ENCODE measurements around the gene GAL3ST2. TPM values are rescaled to one million over a fixed set of nuclear protein-coding genes. Genes with fewer than 3 reads are reported as not detected.
"Not testable (repeated sequence)": the region's sequence is repeated elsewhere in the genome, so short reads cannot be mapped to it uniquely, and the experiment has no call there.

Gene GAL3ST2
- total RNA-seq, 1 donor from 2014 or later = 1.2 TPM

DNA sequence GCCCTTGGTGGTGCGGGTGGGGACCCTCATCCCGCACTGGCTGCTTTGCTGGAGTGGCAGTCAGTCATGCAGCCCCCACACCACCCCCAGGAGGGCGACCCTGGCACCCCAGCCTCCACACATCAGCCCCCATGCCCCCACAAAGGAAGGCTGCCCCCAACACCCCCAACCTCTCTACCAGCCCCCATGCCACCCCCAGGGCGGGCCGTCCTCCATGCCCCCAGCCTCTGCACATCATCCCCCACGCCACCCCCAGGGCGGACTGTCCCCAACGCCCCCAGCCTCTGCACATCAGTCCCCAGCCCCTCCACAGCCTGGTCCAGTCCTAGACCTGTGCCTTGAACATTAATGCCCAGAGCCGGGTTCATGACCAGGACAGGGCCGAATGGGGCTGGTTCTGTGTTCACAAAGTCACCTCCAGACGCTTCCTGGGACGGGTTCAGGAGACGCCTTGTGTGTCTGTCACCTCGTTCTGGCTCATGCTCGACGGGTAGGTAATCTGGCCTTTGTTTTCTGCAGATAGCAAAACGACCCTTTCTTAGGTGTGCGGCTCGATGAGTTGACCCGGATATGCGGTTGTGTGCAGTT lies 23.8 kb upstream of the GAL3ST2 start:
- DNase-seq = no peak
- Mint-ChIP-seq H3K36me3 (ENCODE audit: low read depth) (peaks cover 17% of the 10 kb centered on the region), H3K27me3 (no peaks in the 10 kb centered on the region), H3K27ac (no peak overlapping the region), H3K4me3 (no peak overlapping the region), H3K9me3 (no peaks in the 10 kb centered on the region), H3K4me1 (no peaks in the 10 kb centered on the region)
- intact Hi-C loops (cut with micrococcal nuclease) = no loop called here

DNA sequence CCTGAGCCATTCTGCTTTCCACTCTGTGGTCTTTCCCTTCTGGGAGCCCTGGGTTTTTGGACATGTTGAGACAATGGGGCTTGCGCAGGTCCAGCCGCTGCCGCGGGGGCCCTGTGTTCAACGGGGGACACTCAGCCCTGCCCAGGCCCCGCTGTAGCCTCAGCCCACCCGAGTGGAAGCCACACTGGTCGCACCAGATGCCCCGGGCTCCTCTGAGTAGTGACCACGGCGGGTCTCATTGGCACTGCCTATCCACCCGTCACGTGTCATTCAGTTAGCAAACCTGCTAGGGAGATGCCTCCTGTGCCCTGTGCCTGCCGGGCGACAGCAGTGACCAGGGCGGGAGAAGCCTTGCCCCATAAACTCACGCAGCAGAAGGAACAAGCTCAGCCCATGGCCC lies 23.1 kb upstream of the GAL3ST2 start:
- peak overlapping the region; percentile 34 for H3K27ac Mint-ChIP-seq
- intact Hi-C loops (cut with micrococcal nuclease) = no loop called here
- DNase-seq = no peak
- H3K36me3 Mint-ChIP-seq (ENCODE audit: low read depth) = peaks cover 20% of the 10 kb centered on the region
- no peaks in the 10 kb centered on the region for H3K27me3 Mint-ChIP-seq
- no peaks in the 10 kb centered on the region for H3K4me1 Mint-ChIP-seq
- no peaks in the 10 kb centered on the region for H3K9me3 Mint-ChIP-seq
- no peak overlapping the region for H3K4me3 Mint-ChIP-seq

DNA sequence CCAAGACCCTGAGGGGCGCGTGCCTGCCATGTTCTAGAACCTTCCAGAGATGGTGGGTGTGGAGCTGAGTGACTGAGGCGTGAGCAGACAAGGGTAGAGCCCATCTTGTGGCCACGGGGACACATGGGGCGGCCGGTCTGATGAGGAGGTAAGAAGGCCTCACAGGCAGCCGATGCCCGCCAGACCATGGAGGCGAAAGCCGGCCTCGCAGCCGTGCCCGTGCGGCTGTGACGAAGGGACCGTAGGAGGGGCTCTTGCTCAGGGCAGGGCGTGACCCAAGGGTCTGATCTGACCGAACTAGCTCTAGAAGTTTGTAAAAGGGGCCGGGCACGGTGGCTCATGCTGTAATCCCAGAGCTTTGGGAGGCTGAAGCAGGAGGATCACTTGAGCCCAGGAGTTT lies 22.6 kb upstream of the GAL3ST2 start:
- intact Hi-C loops (cut with micrococcal nuclease) = no loop called here
- H3K9me3 Mint-ChIP-seq = no peaks in the 10 kb centered on the region
- H3K27me3 Mint-ChIP-seq = no peaks in the 10 kb centered on the region
- DNase-seq = no peak
- no peak overlapping the region for H3K4me3 Mint-ChIP-seq
- peaks cover 16% of the 10 kb centered on the region for H3K36me3 Mint-ChIP-seq (ENCODE audit: low read depth)
- H3K27ac Mint-ChIP-seq = no peak overlapping the region
- no peaks in the 10 kb centered on the region for H3K4me1 Mint-ChIP-seq

DNA sequence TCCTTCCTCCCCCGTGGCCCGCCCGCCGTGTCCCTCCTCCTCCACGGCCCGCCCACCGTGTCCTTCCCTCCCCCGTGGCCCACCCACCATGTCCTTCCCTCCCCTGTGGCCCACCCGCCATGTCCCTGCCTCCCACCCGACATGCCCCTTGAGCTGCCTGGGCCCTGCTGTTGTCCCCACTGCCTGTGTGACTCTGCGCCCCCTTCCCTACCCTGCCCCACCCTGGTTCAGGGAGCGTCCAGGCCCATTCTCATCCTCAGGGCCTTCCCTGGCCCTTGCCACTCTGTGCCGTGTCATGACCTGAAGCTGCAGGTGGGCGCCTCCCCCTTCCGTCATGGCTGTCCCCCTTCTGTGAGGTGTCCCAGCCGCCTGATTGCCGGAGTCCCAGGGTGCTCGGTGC lies 21.5 kb upstream of the GAL3ST2 start:
- Mint-ChIP-seq H3K4me1 (peaks cover 2% of the 10 kb centered on the region), H3K27me3 (no peaks in the 10 kb centered on the region), H3K36me3 (ENCODE audit: low read depth) (peaks cover 18% of the 10 kb centered on the region), H3K27ac (no peak overlapping the region), H3K4me3 (no peak overlapping the region), H3K9me3 (no peaks in the 10 kb centered on the region)
- DNase-seq = no peak
- intact Hi-C loops (cut with micrococcal nuclease) = no loop called here

DNA sequence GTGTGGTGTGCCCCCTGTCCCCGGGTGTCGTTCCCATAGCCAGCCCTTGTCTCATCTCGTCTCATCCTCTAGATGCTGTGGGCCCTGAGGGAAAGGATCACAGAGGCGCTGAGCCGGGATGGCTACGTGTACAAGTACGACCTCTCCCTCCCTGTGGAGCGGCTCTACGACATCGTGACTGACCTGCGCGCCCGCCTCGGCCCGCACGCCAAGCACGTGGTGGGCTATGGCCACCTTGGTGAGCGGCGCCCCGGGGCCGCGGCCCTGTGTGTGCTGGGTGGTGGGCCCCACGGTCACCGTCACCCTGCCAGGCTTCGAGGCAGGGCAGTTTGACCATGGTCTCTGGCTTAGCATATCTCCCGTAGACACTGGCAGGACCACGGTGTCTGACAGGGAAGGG lies 20.8 kb upstream of the GAL3ST2 start:
- peaks cover 20% of the 10 kb centered on the region for H3K36me3 Mint-ChIP-seq (ENCODE audit: low read depth)
- H3K27me3 Mint-ChIP-seq = no peaks in the 10 kb centered on the region
- DNase-seq = no peak
- H3K27ac Mint-ChIP-seq = no peak overlapping the region
- H3K9me3 Mint-ChIP-seq = no peaks in the 10 kb centered on the region
- intact Hi-C loops (cut with micrococcal nuclease) = no loop called here
- H3K4me3 Mint-ChIP-seq = no peak overlapping the region
- peaks cover 2% of the 10 kb centered on the region for H3K4me1 Mint-ChIP-seq

DNA sequence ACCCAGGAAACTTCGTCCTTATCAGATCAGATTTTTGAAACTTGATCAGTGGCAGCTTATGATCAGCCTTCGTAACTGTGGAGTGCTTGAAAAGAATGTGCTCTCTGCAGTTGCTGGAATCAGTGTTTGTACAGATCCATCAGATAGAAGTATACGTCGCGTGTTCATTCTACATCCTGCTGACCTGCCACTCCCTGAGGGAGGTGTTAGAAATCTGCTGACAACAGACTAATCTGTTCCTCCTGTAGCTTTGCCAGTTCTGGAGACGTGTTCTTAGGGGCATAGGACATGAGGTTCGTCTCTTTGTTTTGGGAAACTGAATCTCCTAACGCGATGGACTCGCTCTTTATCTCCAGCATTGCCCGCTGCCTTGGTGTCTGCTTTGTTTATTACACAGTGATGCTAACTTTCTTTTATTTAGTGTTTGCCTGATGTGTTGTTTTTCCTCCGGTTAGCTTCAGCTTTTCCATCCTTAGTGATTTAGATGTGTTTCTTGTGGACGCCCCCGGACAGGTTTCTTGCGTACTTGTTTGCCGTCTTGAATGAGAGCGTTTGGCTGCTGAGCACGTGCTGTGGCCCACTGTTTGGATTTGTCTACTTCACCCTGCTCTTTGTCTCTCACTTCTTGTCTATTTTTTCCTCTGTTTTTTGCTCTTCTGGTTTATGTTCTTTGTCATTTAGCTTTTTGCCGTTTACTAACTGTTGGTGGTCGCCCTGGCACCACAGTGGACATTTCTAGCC lies 17.4 kb upstream of the GAL3ST2 start:
- Mint-ChIP-seq H3K27ac (no peak overlapping the region), H3K4me1 (peaks cover 15% of the 10 kb centered on the region), H3K4me3 (no peak overlapping the region), H3K9me3 (no peaks in the 10 kb centered on the region), H3K27me3 (no peaks in the 10 kb centered on the region), H3K36me3 (ENCODE audit: low read depth) (peaks cover 19% of the 10 kb centered on the region)
- intact Hi-C loops (cut with micrococcal nuclease) = no loop called here
- no peak for DNase-seq

DNA sequence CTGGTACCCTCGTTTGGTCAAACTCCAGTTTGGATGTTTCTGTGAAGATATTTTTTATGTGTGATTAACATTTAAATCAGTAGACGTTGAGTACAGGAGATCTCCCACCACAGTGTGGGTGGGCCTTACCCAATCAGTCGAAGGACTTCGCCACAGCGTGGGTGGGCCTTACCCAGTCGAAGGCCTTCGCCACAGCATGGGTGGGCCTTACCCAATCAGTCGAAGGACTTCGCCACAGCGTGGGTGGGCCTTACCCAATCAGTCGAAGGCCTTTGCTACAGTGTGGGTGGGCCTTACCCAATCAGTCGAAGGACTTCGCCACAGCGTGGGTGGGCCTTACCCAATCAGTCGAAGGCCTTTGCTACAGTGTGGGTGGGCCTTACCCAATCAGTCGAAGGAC lies 16.7 kb upstream of the GAL3ST2 start:
- H3K9me3 Mint-ChIP-seq; intact Hi-C loops (cut with micrococcal nuclease); DNase-seq; H3K27ac Mint-ChIP-seq; H3K4me3 Mint-ChIP-seq; H3K27me3 Mint-ChIP-seq: not testable (repeated sequence)
- Mint-ChIP-seq H3K4me1 (peaks cover 15% of the 10 kb centered on the region), H3K36me3 (ENCODE audit: low read depth) (peaks cover 19% of the 10 kb centered on the region)

DNA sequence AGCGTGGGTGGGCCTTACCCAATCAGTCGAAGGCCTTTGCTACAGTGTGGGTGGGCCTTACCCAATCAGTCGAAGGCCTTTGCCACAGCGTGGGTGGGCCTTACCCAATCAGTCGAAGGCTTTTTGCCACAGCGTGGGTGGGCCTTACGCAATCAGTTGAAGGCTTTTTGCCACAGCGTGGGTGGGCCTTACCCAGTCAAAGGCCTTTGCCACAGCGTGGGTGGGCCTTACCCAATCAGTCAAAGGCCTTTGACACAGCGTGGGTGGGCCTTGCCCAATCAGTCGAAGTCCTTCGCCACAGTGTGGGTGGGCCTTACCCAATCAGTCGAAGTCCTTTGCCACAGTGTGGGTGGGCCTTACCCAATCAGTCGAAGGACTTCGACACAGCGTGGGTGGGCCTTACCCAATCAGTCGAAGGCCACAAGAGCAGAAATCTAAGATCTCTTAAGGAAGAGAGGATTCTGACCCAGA lies 16.3 kb upstream of the GAL3ST2 start:
- no peak for DNase-seq
- H3K4me1 Mint-ChIP-seq = peaks cover 15% of the 10 kb centered on the region
- no peaks in the 10 kb centered on the region for H3K27me3 Mint-ChIP-seq
- intact Hi-C loops (cut with micrococcal nuclease) = no loop called here
- peaks cover 19% of the 10 kb centered on the region for H3K36me3 Mint-ChIP-seq (ENCODE audit: low read depth)
- H3K4me3 Mint-ChIP-seq = no peak overlapping the region
- H3K9me3 Mint-ChIP-seq = no peaks in the 10 kb centered on the region
- no peak overlapping the region for H3K27ac Mint-ChIP-seq

DNA sequence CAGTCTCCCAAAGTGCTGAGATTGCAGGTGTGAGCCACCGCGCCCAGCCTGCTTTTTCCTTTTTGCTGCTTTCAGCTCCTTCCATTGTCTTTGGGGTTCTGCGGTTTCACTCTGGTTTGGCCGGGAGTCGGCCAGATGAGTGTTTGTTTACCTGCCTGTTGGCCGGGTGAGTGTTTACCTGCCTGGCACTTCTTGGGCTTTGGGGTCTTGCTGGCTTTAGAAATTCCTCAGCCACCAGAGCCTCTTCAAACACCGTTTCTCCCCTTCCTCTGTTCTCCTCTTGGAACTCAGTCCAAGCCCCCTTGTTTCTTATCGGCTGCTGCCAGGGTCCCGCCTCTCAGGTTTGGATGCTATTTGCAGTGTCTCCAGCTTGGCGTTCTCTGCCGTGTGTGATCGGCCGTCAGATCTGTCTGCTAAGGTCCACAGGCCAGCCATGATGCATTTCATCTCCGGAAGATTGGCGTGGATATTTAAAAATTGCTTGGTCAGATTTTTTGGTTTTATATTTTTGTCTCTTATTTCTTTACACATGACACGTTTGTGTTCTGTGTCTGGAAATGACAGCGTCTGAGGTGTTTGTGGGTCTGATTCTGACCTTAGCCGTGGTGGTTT lies 14.2 kb upstream of the GAL3ST2 start:
- H3K4me1 Mint-ChIP-seq = peaks cover 15% of the 10 kb centered on the region
- no peaks in the 10 kb centered on the region for H3K9me3 Mint-ChIP-seq
- H3K27me3 Mint-ChIP-seq = no peaks in the 10 kb centered on the region
- peaks cover 17% of the 10 kb centered on the region for H3K36me3 Mint-ChIP-seq (ENCODE audit: low read depth)
- peak overlapping the region; percentile 35 for H3K4me3 Mint-ChIP-seq
- H3K27ac Mint-ChIP-seq = peak overlapping the region; percentile 49
- intact Hi-C loops (cut with micrococcal nuclease) = no loop called here
- DNase-seq = no peak

DNA sequence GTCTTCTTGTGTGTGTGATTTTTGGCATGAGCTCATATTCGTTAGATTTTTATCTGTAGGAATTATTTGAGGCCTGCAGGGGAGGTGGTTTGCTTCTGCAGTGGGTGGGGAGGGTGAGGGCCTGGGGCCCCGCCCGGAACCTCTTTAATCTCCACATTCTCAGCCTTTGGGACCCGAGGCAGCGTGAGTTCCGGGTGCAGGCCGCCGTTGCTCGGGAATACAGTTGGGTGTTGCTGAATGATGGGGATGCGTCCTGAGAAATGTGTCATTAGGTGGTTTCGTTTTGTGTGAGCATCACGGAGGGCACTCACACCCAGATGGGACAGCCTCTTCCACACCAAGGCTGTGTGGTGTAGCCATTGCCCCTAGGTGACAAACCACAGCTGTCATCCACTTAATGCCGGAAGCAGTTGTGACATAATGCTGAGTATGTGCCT lies 13.7 kb upstream of the GAL3ST2 start:
- DNase-seq = peak; percentile 68
- Mint-ChIP-seq H3K4me3 (no peak overlapping the region), H3K27ac (peak overlapping the region; percentile 49), H3K36me3 (ENCODE audit: low read depth) (peaks cover 16% of the 10 kb centered on the region), H3K9me3 (no peaks in the 10 kb centered on the region), H3K27me3 (no peaks in the 10 kb centered on the region), H3K4me1 (peaks cover 15% of the 10 kb centered on the region)
- intact Hi-C loops (cut with micrococcal nuclease) = no loop called here

DNA sequence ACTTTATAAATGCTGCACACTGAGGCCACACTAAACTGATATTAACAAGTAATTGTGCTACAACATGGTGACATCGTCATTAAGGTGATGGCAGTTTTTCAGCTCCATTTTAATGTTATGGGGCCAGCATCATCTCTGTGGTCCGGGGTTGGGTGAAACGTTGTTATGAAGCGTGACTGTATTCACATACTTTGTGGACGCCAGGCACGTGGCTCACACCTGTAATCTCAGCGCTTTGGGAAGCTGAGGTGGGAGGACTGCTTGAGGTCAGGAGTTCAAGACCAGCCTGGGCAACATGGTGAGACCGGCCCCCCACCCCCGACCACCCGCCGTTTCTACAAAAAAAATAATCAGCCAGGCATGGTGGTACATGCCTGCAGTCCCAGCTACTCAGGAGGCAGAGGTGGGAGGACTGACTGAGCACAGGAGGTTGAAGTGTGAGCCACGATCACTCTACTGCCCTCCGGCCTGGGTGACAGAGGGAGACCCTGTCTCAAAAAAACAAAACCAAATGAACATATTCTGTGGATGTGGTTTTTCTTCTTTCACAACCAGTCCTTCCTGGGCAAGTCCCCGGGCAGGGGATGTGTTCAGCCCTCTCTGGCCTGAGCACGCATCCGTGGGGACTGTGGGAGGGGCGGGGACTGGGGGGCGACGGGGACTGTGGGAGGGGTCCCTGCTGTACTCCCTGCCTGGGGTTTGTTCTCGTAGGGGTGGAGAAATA lies 12.9 kb upstream of the GAL3ST2 start:
- Mint-ChIP-seq H3K36me3 (ENCODE audit: low read depth) (peaks cover 14% of the 10 kb centered on the region), H3K9me3 (no peaks in the 10 kb centered on the region), H3K4me3 (no peak overlapping the region), H3K27me3 (no peaks in the 10 kb centered on the region), H3K27ac (no peak overlapping the region), H3K4me1 (peaks cover 15% of the 10 kb centered on the region)
- intact Hi-C loops (cut with micrococcal nuclease) = no loop called here
- no peak for DNase-seq

DNA sequence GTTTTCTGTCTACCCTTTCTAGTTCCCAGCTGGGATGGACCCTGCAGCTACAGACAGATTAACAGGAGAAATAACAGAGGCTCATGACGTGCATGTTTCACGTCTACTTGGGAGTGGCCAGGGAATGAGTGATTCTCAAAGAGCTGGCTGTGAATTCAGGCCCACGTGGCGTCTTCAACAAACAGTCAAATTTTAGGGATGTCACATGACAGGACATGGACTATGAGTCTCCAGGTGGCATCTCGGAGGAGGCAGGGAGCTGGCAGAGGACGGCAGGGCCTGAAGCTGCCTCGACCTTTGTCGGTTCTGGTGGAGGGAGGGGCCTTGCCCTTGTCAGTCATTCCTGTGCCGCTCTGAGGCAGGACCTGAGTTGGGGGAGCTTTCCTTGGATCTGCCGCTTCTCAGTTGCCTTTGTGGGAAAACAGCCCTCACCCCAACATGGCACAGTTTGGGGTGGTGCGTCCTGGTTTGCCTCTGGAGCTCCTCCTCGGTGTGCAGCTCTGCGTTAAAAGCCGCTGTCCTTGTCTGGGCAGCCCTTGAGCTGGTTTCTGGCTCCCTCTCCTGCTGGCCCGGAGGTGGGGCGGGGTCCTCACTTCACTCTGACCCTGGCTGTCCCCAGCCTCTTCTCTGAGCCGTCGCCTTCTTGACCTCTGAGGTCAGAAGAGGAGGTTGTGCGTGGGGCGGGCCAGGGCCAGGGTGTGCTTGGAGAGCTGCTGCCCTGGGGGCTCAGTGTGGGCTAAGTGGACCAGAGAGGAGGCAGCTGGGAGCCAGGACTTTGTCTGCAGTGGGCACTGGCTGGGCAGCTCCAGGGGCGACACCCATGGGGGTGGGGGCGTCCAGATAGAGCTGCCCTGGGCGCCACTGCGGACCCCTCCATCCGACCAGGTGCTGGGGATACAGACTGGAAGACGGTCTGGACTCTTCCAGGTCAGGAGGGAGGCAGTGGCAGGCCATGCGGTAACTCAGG lies 12.1 kb upstream of the GAL3ST2 start:
- no peak overlapping the region for H3K27ac Mint-ChIP-seq
- H3K4me3 Mint-ChIP-seq = no peak overlapping the region
- H3K4me1 Mint-ChIP-seq = peaks cover 14% of the 10 kb centered on the region
- no peaks in the 10 kb centered on the region for H3K27me3 Mint-ChIP-seq
- H3K9me3 Mint-ChIP-seq = no peaks in the 10 kb centered on the region
- DNase-seq = no peak
- peaks cover 9% of the 10 kb centered on the region for H3K36me3 Mint-ChIP-seq (ENCODE audit: low read depth)
- intact Hi-C loops (cut with micrococcal nuclease) = no loop called here
